ENCODE measurements around the gene COL4A2.

The COL4A2 gene

GRCh38 chr13:110462091-110462490, 155.0 kb downstream of the COL4A2 start:
- DNase-seq, result no peak

GRCh38 chr13:110463156-110463555, 156.1 kb downstream of the COL4A2 start:
- no peak for DNase-seq

- no peak for DNase-seq
These were observed 156.9 kb downstream of the COL4A2 start for GRCh38 chr13:110463871-110464510.

GRCh38 chr13:110464556-110465333, 157.7 kb downstream of the COL4A2 start:
- no peak for DNase-seq

GRCh38 chr13:110465696-110466095, 158.6 kb downstream of the COL4A2 start:
- DNase-seq, result no peak

GRCh38 chr13:110466266-110466915, 159.3 kb downstream of the COL4A2 start:
- DNase-seq, result no peak

- no peak for DNase-seq
These were observed 160.5 kb downstream of the COL4A2 start for GRCh38 chr13:110467516-110468110.

- DNase-seq, result no peak
These were observed 162.0 kb downstream of the COL4A2 start for GRCh38 chr13:110468986-110469495.

GRCh38 chr13:110469597-110469996, 162.5 kb downstream of the COL4A2 start:
- DNase-seq, result no peak

GRCh38 chr13:110470272-110471009, 163.4 kb downstream of the COL4A2 start:
- no peak for DNase-seq

GRCh38 chr13:110471156-110471832, 164.2 kb downstream of the COL4A2 start:
- no peak for DNase-seq

GRCh38 chr13:110471833-110472162, 164.7 kb downstream of the COL4A2 start:
- DNase-seq, result no peak

GRCh38 chr13:110472904-110473563, 165.9 kb downstream of the COL4A2 start:
- no peak for DNase-seq

GRCh38 chr13:110474713-110475112, 167.6 kb downstream of the COL4A2 start:
- no peak for DNase-seq

- DNase-seq, result no peak
These were observed 168.0 kb downstream of the COL4A2 start for GRCh38 chr13:110475117-110475516.

- no peak for DNase-seq
These were observed 168.6 kb downstream of the COL4A2 start for GRCh38 chr13:110475550-110476219.

- DNase-seq, result no peak
These were observed 169.1 kb downstream of the COL4A2 start for GRCh38 chr13:110476220-110476617.

- no peak for DNase-seq
These were observed 170.7 kb downstream of the COL4A2 start for GRCh38 chr13:110477706-110478245.

GRCh38 chr13:110478405-110479214, 171.5 kb downstream of the COL4A2 start:
- DNase-seq, result no peak

GRCh38 chr13:110479215-110479545, 172.1 kb downstream of the COL4A2 start:
- DNase-seq, result no peak

All from activated CD4-positive, alpha-beta T cell treated with anti-CD3 and anti-CD28 coated beads, Interleukin-2, amount 50 U/mL, for 16 hours (primary cell).